K562 (cell line): Measurements from ENCODE around the gene VRK2. TPM values are rescaled to one million over a fixed set of nuclear protein-coding genes. Genes with fewer than 3 reads are reported as not detected.

Experiments
- ATAC-seq: fragments of 200-7000 bp; cut with Tn5 transposase; 3 replicates; pipeline ENCODE4 v1.9.1; 2020; ENCODE audit warnings: moderate library complexity
- BruUV-seq: library from RNA; stranded (reverse); fragments of 400-500 nt; replicated peaks from 2 replicates; lab custom pipeline; 2021; lab: Mats Ljungman, UMichigan
- CTCF ChIA-PET: fragments of 300-600 bp; formaldehyde crosslinking; extraction: SDS; loops from one replicate; lab custom pipeline; 2021; ENCODE audit warnings: low intra/inter-chr PET ratio; lab: Yijun Ruan, JAX
- POLR2A ChIA-PET: fragments of 300-600, 350-650 bp; sonication (Branson Sonifier 250); formaldehyde crosslinking; extraction: SDS; loops from one replicate; lab custom pipeline; 2021; ENCODE audit warnings: antibody characterized with exemption, inconsistent platforms; lab: Yijun Ruan, JAX
- DNase-seq, 4 experiments: peaks; one replicate each; pipeline versions ENCODE4 v3.0.0 to v3.0.0-alpha.2; 2011 to 2018; ENCODE audit warnings: low spot score in 3 of 4, mixed read lengths in 3 of 4; ENCODE audit errors: extremely low read depth in 1 of 4
- FAIRE-seq: peaks from 2 replicates; lab custom pipeline; 2011; peaks lifted over from hg19 to GRCh38; lab: Jason Lieb, UNC
- H2AFZ ChIP-seq: 2 replicates; pipeline ENCODE4 v1.6.0; 2011; ENCODE audit warnings: low read depth, low read length, control low read depth, inconsistent platforms
- H3K27ac ChIP-seq: fragments of 200-600 bp; 3 replicates; pipeline ENCODE4 v1.8.0; 2011; ENCODE audit warnings: low read depth, mild to moderate bottlenecking, control low read depth, inconsistent platforms, low read length, moderate library complexity, mixed read lengths; ENCODE audit errors: extremely low read depth
- H3K27me3 ChIP-seq, 2 experiments: fragments of 300-600 bp in 1 of 2; 2 replicates in 1 of 2; 3 replicates in 1 of 2; pipeline versions ENCODE4 v1.6.0 to v1.8.0; 2011; ENCODE audit warnings: inconsistent platforms in 2 of 2, low read length in 2 of 2, mild to moderate bottlenecking in 1 of 2, mixed read lengths in 1 of 2, moderate library complexity in 1 of 2; ENCODE audit not compliant: control insufficient read depth in 2 of 2, insufficient read depth in 2 of 2
- H3K36me3 ChIP-seq: fragments of 300-600 bp; 3 replicates; pipeline ENCODE4 v1.8.0; 2011; ENCODE audit warnings: mild to moderate bottlenecking, low read length, inconsistent platforms; ENCODE audit not compliant: control insufficient read depth, insufficient read depth
- H3K4me1 ChIP-seq, 2 experiments: fragments of 200-600 bp in 1 of 2; replicated peaks in 1 of 2; 2 replicates in 1 of 2; 3 replicates in 1 of 2; pipeline versions ENCODE4 v1.5.1 to v1.8.0; 2011; ENCODE audit warnings: inconsistent platforms in 2 of 2, low read length in 2 of 2, mild to moderate bottlenecking in 1 of 2, mixed read lengths in 1 of 2, moderate library complexity in 1 of 2; ENCODE audit not compliant: control insufficient read depth in 2 of 2, insufficient read depth in 2 of 2
- H3K4me2 ChIP-seq: 2 replicates; pipeline ENCODE4 v1.6.1; 2011; ENCODE audit warnings: low read length, control low read depth, inconsistent platforms, mixed read lengths; ENCODE audit not compliant: insufficient read depth
- H3K4me3 ChIP-seq: fragments of 200-600 bp; sonication (generic), shearing (Covaris generic); 2 replicates; pipeline ENCODE4 v1.5.1; 2016; ENCODE audit warnings: control low read depth, inconsistent platforms
- H3K79me2 ChIP-seq: fragments of 200-600 bp; 3 replicates; pipeline ENCODE4 v1.8.0; 2011; ENCODE audit warnings: low read length, inconsistent platforms; ENCODE audit not compliant: control insufficient read depth, insufficient read depth
- H3K9ac ChIP-seq, 2 experiments: 2 replicates each; pipeline versions ENCODE4 v1.6.0 to v1.6.1; 2011; ENCODE audit warnings: low read depth in 2 of 2, low read length in 2 of 2, control low read depth in 1 of 2, inconsistent platforms in 1 of 2, mild to moderate bottlenecking in 1 of 2, mixed read lengths in 1 of 2; ENCODE audit not compliant: insufficient read depth in 1 of 2
- H3K9me1 ChIP-seq: one replicate; pipeline ENCODE4 v1.6.0; 2011; ENCODE audit warnings: inconsistent platforms, mild to moderate bottlenecking, low read length, moderate library complexity; ENCODE audit not compliant: control insufficient read depth, insufficient read depth
- H3K9me3 ChIP-seq: replicated peaks from 2 replicates; pipeline ENCODE4 v1.5.1; 2011; ENCODE audit warnings: low read depth, low read length, inconsistent platforms; ENCODE audit not compliant: control insufficient read depth, insufficient read depth
- H4K20me1 ChIP-seq: replicated peaks from 2 replicates; pipeline ENCODE4 v1.6.1; 2011; ENCODE audit warnings: low read length, inconsistent platforms, mixed read lengths; ENCODE audit not compliant: control insufficient read depth, insufficient read depth
- CXXC5 ChIP-seq: fragments of 250-450 bp; sonication (Bioruptor Pico); IDR thresholded peaks from 2 replicates; pipeline ENCODE4 v1.8.0; 2022; ENCODE audit warnings: inconsistent platforms, mild to moderate bottlenecking, moderate library complexity
- ESRRA ChIP-seq: fragments of 450-650 bp; IDR thresholded peaks from 2 replicates; pipeline ENCODE4 v1.6.1; 2014; ENCODE audit warnings: low read depth, mild to moderate bottlenecking, moderate library complexity, borderline replicate concordance
- MCM7 ChIP-seq, 2 experiments: fragments of 450-650 bp; IDR thresholded peaks; 2 replicates each; pipeline ENCODE4 v1.6.1; 2016 to 2018
- PTRF ChIP-seq: fragments of 450-650 bp; IDR thresholded peaks from 2 replicates; pipeline ENCODE4 v1.6.1; 2016; ENCODE audit warnings: mild to moderate bottlenecking, missing genetic modification characterization, missing compliant biosample characterization
- RBM34 ChIP-seq: fragments of 200-400 bp; formaldehyde crosslinking; IDR thresholded peaks from 2 replicates; pipeline ENCODE4 v1.6.1; 2018; ENCODE audit warnings: low read length, borderline replicate concordance; ENCODE audit not compliant: insufficient read depth
- SAFB ChIP-seq: fragments of 200-400 bp; formaldehyde crosslinking; IDR thresholded peaks from 2 replicates; pipeline ENCODE4 v1.6.1; 2017; ENCODE audit warnings: low read depth, low read length, borderline replicate concordance
- STAT5B ChIP-seq: fragments of 250-450 bp; sonication (Bioruptor Pico); IDR thresholded peaks from 2 replicates; pipeline ENCODE4 v1.8.0; 2021; ENCODE audit warnings: mild to moderate bottlenecking, inconsistent platforms
- ZBTB8A ChIP-seq: fragments of 450-650 bp; IDR thresholded peaks from 2 replicates; pipeline ENCODE4 v1.6.1; 2018; ENCODE audit warnings: mild to moderate bottlenecking, moderate library complexity; ENCODE audit not compliant: partially characterized antibody
- ZNF445 ChIP-seq: fragments of 250-450 bp; sonication (Bioruptor Pico); IDR thresholded peaks from 2 replicates; pipeline ENCODE4 v1.4.0; 2020; ENCODE audit warnings: low read depth, mild to moderate bottlenecking, moderate library complexity
- in situ Hi-C: fragments of 300-500 bp; cut with MboI; formaldehyde crosslinking; loops from 4 replicates; pipeline ENCODE4 v1.15.0; 2018; ENCODE audit warnings: inconsistent platforms, mixed read lengths
- intact Hi-C: fragments of 100-400 bp; cut with micrococcal nuclease; formaldehyde crosslinking; loops from 2 replicates; pipeline ENCODE4 v1.14.2; 2022
- polyA plus RNA-seq, 8 experiments: library from polyadenylated mRNA; depleted of rRNA in 4 of 8; stranded (reverse) in 5 of 8; unstranded in 3 of 8; fragments of >200 nt; fragmentation: Nextera tagmentation in 2 of 8; fragmentation: Illumina TruSeq in 1 of 8; extraction: Ambion mirVana in 2 of 8; extraction: Trizol in 1 of 8; gene quantifications; 2 replicates each; pipeline versions ENCODE4 v1.2.1 to v1.2.3, GENCODE V29; 2011 to 2014; ENCODE audit warnings: inconsistent platforms in 1 of 8, missing spikeins in 1 of 8
- total RNA-seq, 7 experiments: library from RNA; depleted of rRNA in 6 of 7; stranded (reverse); fragments of >200 nt in 6 of 7; fragmentation: Illumina TruSeq in 2 of 7; extraction: Trizol in 2 of 7; gene quantifications; 2 replicates each; pipeline versions ENCODE4 v1.2.1 to v1.2.3, GENCODE V29; 2011 to 2021; ENCODE audit warnings: low replicate concordance in 1 of 7
- TF ChIP-seq, protein P1 (sequence below), 2 experiments: IDR thresholded peaks in 1 of 2; conservative IDR thresholded peaks in 1 of 2; 2 replicates each; pipeline ENCODE4 v1.6.1; 2016; ENCODE audit warnings: low read depth in 2 of 2, mild to moderate bottlenecking in 1 of 2, missing compliant biosample characterization in 1 of 2, missing genetic modification characterization in 1 of 2, moderate library complexity in 1 of 2
- TF ChIP-seq, protein P2 (sequence below), 2 experiments: fragments of 450-650 bp; formaldehyde crosslinking in 1 of 2; IDR thresholded peaks; 2 replicates each; pipeline versions ENCODE4 v1.4.0 to v1.6.1; 2014 to 2020; ENCODE audit warnings: mild to moderate bottlenecking in 2 of 2, borderline replicate concordance in 1 of 2, low read depth in 1 of 2

VRK2 gene
- total and polyA plus RNA-seq, 9 of the 15 experiments (the other 6 are each of a cell fraction or from before 2014, with no cell fraction given) = 22.6 to 49.2 (median 36.2) TPM

DNA sequence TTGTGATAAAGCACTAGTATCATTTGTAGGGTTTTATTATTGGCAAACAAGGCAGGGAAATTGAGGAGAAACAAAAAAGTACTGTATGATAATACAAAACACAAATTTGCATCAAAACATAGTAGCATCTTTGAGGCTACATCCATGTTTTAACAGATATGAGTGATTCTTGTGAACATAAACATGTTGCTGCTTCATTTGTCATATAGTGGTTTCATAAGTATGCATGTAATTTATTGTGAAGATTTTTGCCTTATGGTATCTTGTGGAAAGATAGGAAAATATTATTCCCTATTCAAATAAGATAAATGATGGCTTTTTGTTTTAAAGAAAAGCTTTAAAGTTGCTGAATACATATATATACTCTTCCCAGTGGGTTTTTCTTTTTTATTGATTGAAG, 60.3 kb downstream of the VRK2 start:
- intact Hi-C loops = no loop called here
- Histone ChIP-seq H3K36me3 (no peaks in the 10 kb centered on the region), H2AFZ (no peak overlapping the region), H3K4me1 (no peaks in the 10 kb centered on the region), H3K9ac (no peak overlapping the region), H4K20me1 (no peaks in the 10 kb centered on the region), H3K9me1 (no peaks in the 10 kb centered on the region), H3K9me3 (no peaks in the 10 kb centered on the region), H3K27ac (no peak overlapping the region), H3K79me2 (no peaks in the 10 kb centered on the region), H3K4me2 (no peak overlapping the region), H3K4me3 (no peak overlapping the region), H3K27me3 (no peaks in the 10 kb centered on the region)
- ATAC-seq (no peak), DNase-seq (no peak), FAIRE-seq (no peak)
- in situ Hi-C loops = no loop called here
- no TSS peak for BruUV-seq
- CTCF ChIA-PET = no interaction called here
- POLR2A ChIA-PET = interaction anchor here (1.0 kb wide), 1 partner anchor 41 kb away, joined by 5 read pairs; no protein-coding TSS in a partner anchor
- TF ChIP-seq MCM7 (IDR thresholded peaks at IDR 0.05) (no peak), SAFB (no peak), ESRRA (no peak), ZNF445 (CRISPR knock-in tag) (no peak), RBM34 (no peak), ZBTB8A (no peak), CXXC5 (no peak), STAT5B (CRISPR knock-in tag) (no peak), PTRF (tag) (no peak)
- TF ChIP-seq, protein P1, sequence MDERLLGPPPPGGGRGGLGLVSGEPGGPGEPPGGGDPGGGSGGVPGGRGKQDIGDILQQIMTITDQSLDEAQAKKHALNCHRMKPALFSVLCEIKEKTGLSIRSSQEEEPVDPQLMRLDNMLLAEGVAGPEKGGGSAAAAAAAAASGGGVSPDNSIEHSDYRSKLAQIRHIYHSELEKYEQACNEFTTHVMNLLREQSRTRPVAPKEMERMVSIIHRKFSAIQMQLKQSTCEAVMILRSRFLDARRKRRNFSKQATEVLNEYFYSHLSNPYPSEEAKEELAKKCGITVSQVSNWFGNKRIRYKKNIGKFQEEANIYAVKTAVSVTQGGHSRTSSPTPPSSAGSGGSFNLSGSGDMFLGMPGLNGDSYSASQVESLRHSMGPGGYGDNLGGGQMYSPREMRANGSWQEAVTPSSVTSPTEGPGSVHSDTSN (CRISPR knock-in tag; IDR thresholded peaks at IDR 0.05; ENCODE audit: low read depth) = no peak
- TF ChIP-seq, protein P1 (tag; conservative IDR thresholded peaks at IDR 0.05; ENCODE audit: low read depth) = no peak
- TF ChIP-seq, protein P2, sequence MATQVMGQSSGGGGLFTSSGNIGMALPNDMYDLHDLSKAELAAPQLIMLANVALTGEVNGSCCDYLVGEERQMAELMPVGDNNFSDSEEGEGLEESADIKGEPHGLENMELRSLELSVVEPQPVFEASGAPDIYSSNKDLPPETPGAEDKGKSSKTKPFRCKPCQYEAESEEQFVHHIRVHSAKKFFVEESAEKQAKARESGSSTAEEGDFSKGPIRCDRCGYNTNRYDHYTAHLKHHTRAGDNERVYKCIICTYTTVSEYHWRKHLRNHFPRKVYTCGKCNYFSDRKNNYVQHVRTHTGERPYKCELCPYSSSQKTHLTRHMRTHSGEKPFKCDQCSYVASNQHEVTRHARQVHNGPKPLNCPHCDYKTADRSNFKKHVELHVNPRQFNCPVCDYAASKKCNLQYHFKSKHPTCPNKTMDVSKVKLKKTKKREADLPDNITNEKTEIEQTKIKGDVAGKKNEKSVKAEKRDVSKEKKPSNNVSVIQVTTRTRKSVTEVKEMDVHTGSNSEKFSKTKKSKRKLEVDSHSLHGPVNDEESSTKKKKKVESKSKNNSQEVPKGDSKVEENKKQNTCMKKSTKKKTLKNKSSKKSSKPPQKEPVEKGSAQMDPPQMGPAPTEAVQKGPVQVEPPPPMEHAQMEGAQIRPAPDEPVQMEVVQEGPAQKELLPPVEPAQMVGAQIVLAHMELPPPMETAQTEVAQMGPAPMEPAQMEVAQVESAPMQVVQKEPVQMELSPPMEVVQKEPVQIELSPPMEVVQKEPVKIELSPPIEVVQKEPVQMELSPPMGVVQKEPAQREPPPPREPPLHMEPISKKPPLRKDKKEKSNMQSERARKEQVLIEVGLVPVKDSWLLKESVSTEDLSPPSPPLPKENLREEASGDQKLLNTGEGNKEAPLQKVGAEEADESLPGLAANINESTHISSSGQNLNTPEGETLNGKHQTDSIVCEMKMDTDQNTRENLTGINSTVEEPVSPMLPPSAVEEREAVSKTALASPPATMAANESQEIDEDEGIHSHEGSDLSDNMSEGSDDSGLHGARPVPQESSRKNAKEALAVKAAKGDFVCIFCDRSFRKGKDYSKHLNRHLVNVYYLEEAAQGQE (IDR thresholded peaks at IDR 0.05; ENCODE audit: borderline replicate concordance) = no peak
- TF ChIP-seq, protein P2 (CRISPR knock-in tag; IDR thresholded peaks at IDR 0.05; ENCODE audit: low read depth) = no peak
